H1 (cell line): ENCODE measurements around the gene PLS3. TPM values are rescaled to one million over a fixed set of nuclear protein-coding genes. Genes with fewer than 3 reads are reported as not detected.

ENCODE experiments used
- CTCF ChIA-PET: fragments of 300-600 bp; sonication (Branson Sonifier 250); formaldehyde crosslinking; loops from one replicate; lab custom pipeline; 2021; ENCODE audit not compliant: partially characterized antibody; lab: Charles Lee
- POLR2A ChIA-PET: fragments of 300-600 bp; sonication (Branson Sonifier 250); formaldehyde crosslinking; loops from one replicate; lab custom pipeline; 2021; ENCODE audit warnings: inconsistent platforms; ENCODE audit not compliant: partially characterized antibody; lab: Charles Lee
- DNase-seq, 2 experiments: peaks; one replicate each; pipeline versions ENCODE4 v3.0.0 to v3.0.0-alpha.2; 2010 to 2022; ENCODE audit warnings: low spot score in 2 of 2, low read depth in 1 of 2, mixed read lengths in 1 of 2
- FAIRE-seq: peaks from 2 replicates; lab custom pipeline; 2011; peaks lifted over from hg19 to GRCh38; lab: Jason Lieb, UNC
- H2AFZ ChIP-seq: 2 replicates; pipeline ENCODE4 v1.8.1; 2012; ENCODE audit warnings: low read length, inconsistent platforms
- H2AK5ac ChIP-seq: 2 replicates; pipeline ENCODE4 v1.6.1; 2013; ENCODE audit warnings: low read depth, low read length
- H2BK120ac ChIP-seq: replicated peaks from 2 replicates; pipeline ENCODE3; 2013; ENCODE audit warnings: low read depth, low read length, inconsistent platforms
- H2BK12ac ChIP-seq: 2 replicates; pipeline ENCODE4 v1.6.1; 2013; ENCODE audit warnings: low read depth, low read length
- H2BK15ac ChIP-seq: 2 replicates; pipeline ENCODE4 v1.6.1; 2013; ENCODE audit warnings: low read length
- H2BK20ac ChIP-seq: 2 replicates; pipeline ENCODE4 v1.6.1; 2013; ENCODE audit warnings: low read length
- H2BK5ac ChIP-seq: 2 replicates; pipeline ENCODE4 v1.6.1; 2013; ENCODE audit warnings: low read depth, low read length
- H3K14ac ChIP-seq: 2 replicates; pipeline ENCODE4 v1.6.1; 2013; ENCODE audit warnings: inconsistent platforms; ENCODE audit not compliant: insufficient read length
- H3K18ac ChIP-seq: 2 replicates; pipeline ENCODE4 v1.6.1; 2013; ENCODE audit warnings: low read length; ENCODE audit errors: extremely low read depth
- H3K23ac ChIP-seq: 2 replicates; pipeline ENCODE4 v1.6.1; 2013; ENCODE audit warnings: inconsistent platforms; ENCODE audit not compliant: insufficient read length
- H3K23me2 ChIP-seq: 2 replicates; pipeline ENCODE4 v1.6.1; 2013; ENCODE audit warnings: low read depth, low read length
- H3K27ac ChIP-seq: 2 replicates; pipeline ENCODE4 v1.6.1; 2011; ENCODE audit warnings: low read depth, low read length, inconsistent platforms
- H3K27me3 ChIP-seq, 4 experiments: replicated peaks in 1 of 4; 1 replicate in 1 of 4; 2 replicates in 3 of 4; pipeline versions ENCODE4 v1.6.1 to v1.8.1; 2011 to 2013; ENCODE audit warnings: low read length in 3 of 4, mild to moderate bottlenecking in 3 of 4, inconsistent platforms in 2 of 4, mixed read lengths in 2 of 4, moderate library complexity in 1 of 4; ENCODE audit not compliant: control insufficient read depth in 3 of 4, insufficient read depth in 3 of 4; ENCODE audit errors: extremely low read depth in 1 of 4
- H3K36me3 ChIP-seq, 4 experiments: 2 replicates each; pipeline versions ENCODE4 v1.6.1 to v1.8.1; 2011 to 2013; ENCODE audit warnings: mild to moderate bottlenecking in 4 of 4, low read length in 3 of 4, moderate library complexity in 2 of 4, control low read depth in 1 of 4, inconsistent platforms in 1 of 4; ENCODE audit not compliant: insufficient read depth in 4 of 4, control insufficient read depth in 2 of 4
- H3K4ac ChIP-seq: replicated peaks from 2 replicates; pipeline ENCODE3; 2013; ENCODE audit warnings: low read length, low read depth, mixed read lengths, inconsistent platforms; ENCODE audit not compliant: insufficient read length
- H3K4me1 ChIP-seq, 4 experiments: replicated peaks in 1 of 4; 1 replicate in 1 of 4; 2 replicates in 3 of 4; pipeline versions ENCODE4 v1.6.1 to v1.8.1; 2011 to 2013; ENCODE audit warnings: low read length in 3 of 4, inconsistent platforms in 2 of 4, mixed read lengths in 1 of 4; ENCODE audit not compliant: insufficient read depth in 4 of 4, control insufficient read depth in 3 of 4
- H3K4me2 ChIP-seq, 2 experiments: 2 replicates each; pipeline versions ENCODE4 v1.6.1 to v1.8.1; 2011 to 2013; ENCODE audit warnings: low read depth in 2 of 2, low read length in 2 of 2, control low read depth in 1 of 2, inconsistent platforms in 1 of 2, mild to moderate bottlenecking in 1 of 2; ENCODE audit not compliant: insufficient read depth in 1 of 2
- H3K4me3 ChIP-seq, 4 experiments: fragments of 200-600, 300-600 bp in 1 of 4; sonication (generic), shearing (Covaris generic), sonication (Bioruptor Twin) in 1 of 4; 2 replicates each; pipeline versions ENCODE4 v1.5.1 to v1.8.1; 2011 to 2016; ENCODE audit warnings: low read length in 4 of 4, low read depth in 3 of 4, control low read depth in 2 of 4, inconsistent platforms in 2 of 4, mild to moderate bottlenecking in 2 of 4, mixed read lengths in 1 of 4, moderate library complexity in 1 of 4; ENCODE audit not compliant: insufficient read depth in 2 of 4; ENCODE audit errors: extremely low read depth in 1 of 4
- H3K56ac ChIP-seq: replicated peaks from 2 replicates; pipeline ENCODE3; 2013; ENCODE audit warnings: low read depth, mild to moderate bottlenecking, mixed read lengths, low read length, inconsistent platforms; ENCODE audit not compliant: insufficient read length
- H3K79me1 ChIP-seq: 2 replicates; pipeline ENCODE4 v1.6.1; 2013; ENCODE audit warnings: low read depth, low read length, control low read depth
- H3K79me2 ChIP-seq, 2 experiments: 2 replicates each; pipeline versions ENCODE4 v1.6.1 to v1.8.1; 2012 to 2013; ENCODE audit warnings: low read length in 2 of 2, mild to moderate bottlenecking in 2 of 2, inconsistent platforms in 1 of 2; ENCODE audit not compliant: insufficient read depth in 2 of 2, control insufficient read depth in 1 of 2
- H3K9ac ChIP-seq, 4 experiments: replicated peaks in 1 of 4; 1 replicate in 1 of 4; 2 replicates in 3 of 4; pipeline versions ENCODE4 v1.6.1 to v1.8.1; 2011 to 2013; ENCODE audit warnings: low read depth in 3 of 4, low read length in 3 of 4, control low read depth in 2 of 4, mild to moderate bottlenecking in 2 of 4, moderate library complexity in 2 of 4, inconsistent platforms in 1 of 4; ENCODE audit errors: extremely low read depth in 1 of 4
- H3K9me3 ChIP-seq, 2 experiments: 2 replicates each; pipeline versions ENCODE4 v1.6.1 to v1.8.1; 2012 to 2013; ENCODE audit warnings: mild to moderate bottlenecking in 2 of 2, moderate library complexity in 2 of 2, control low read depth in 1 of 2, inconsistent platforms in 1 of 2, low read depth in 1 of 2, low read length in 1 of 2, mixed read lengths in 1 of 2; ENCODE audit not compliant: insufficient read depth in 2 of 2
- H4K20me1 ChIP-seq, 2 experiments: replicated peaks in 1 of 2; 2 replicates each; pipeline versions ENCODE3 to v1.8.1; 2011 to 2013; ENCODE audit warnings: inconsistent platforms in 2 of 2, low read length in 2 of 2, mild to moderate bottlenecking in 1 of 2; ENCODE audit not compliant: insufficient read depth in 2 of 2, control insufficient read depth in 1 of 2
- H4K5ac ChIP-seq: 2 replicates; pipeline ENCODE4 v1.6.1; 2013; ENCODE audit warnings: low read length, low read depth, mixed read lengths, inconsistent platforms; ENCODE audit not compliant: insufficient read length
- H4K8ac ChIP-seq: 2 replicates; pipeline ENCODE4 v1.8.0; 2013; ENCODE audit warnings: mild to moderate bottlenecking, moderate library complexity, low read length, inconsistent platforms; ENCODE audit not compliant: insufficient read depth; ENCODE audit errors: extremely low read depth
- H4K91ac ChIP-seq: replicated peaks from 2 replicates; pipeline ENCODE3; 2013; ENCODE audit warnings: low read length, mixed read lengths, inconsistent platforms; ENCODE audit not compliant: insufficient read length
- BACH1 ChIP-seq: IDR thresholded peaks from 2 replicates; pipeline ENCODE4 v1.6.1; 2012; ENCODE audit warnings: low read length, improper control_type of control experiment
- BRCA1 ChIP-seq: IDR thresholded peaks from 2 replicates; pipeline ENCODE4 v1.6.1; 2012; ENCODE audit warnings: low read depth, low read length, improper control_type of control experiment
- CTCF ChIP-seq, 3 experiments: IDR thresholded peaks; 1 replicate in 2 of 3; 2 replicates in 1 of 3; pipeline versions ENCODE4 v1.5.1 to v1.6.1; 2011; ENCODE audit warnings: low read length in 3 of 3, mild to moderate bottlenecking in 3 of 3, inconsistent platforms in 2 of 3, low read depth in 1 of 3, moderate library complexity in 1 of 3; ENCODE audit not compliant: insufficient read depth in 1 of 3; ENCODE audit errors: control extremely low read depth in 1 of 3
- EGR1 ChIP-seq: IDR thresholded peaks from 2 replicates; pipeline ENCODE4 v1.6.1; 2011; ENCODE audit warnings: low read depth, low read length, borderline replicate concordance
- JUND ChIP-seq: IDR thresholded peaks from 2 replicates; pipeline ENCODE4 v1.6.1; 2011; ENCODE audit warnings: mild to moderate bottlenecking, improper control_type of control experiment, low read length
- POLR2AphosphoS5 ChIP-seq: IDR thresholded peaks from 2 replicates; pipeline ENCODE4 v1.6.1; 2011; ENCODE audit warnings: low read depth, low read length
- RAD21 ChIP-seq, 2 experiments: IDR thresholded peaks in 1 of 2; conservative IDR thresholded peaks in 1 of 2; 2 replicates each; pipeline ENCODE4 v1.6.1; 2011; ENCODE audit warnings: low read depth in 2 of 2, low read length in 2 of 2, improper control_type of control experiment in 1 of 2, inconsistent platforms in 1 of 2, mild to moderate bottlenecking in 1 of 2, moderate library complexity in 1 of 2
- RXRA ChIP-seq: IDR thresholded peaks from 2 replicates; pipeline ENCODE4 v1.6.1; 2011; ENCODE audit warnings: low read depth, mild to moderate bottlenecking, low read length, moderate library complexity; ENCODE audit not compliant: insufficient read depth
- TBP ChIP-seq: IDR thresholded peaks from 2 replicates; pipeline ENCODE4 v1.6.1; 2011; ENCODE audit warnings: low read depth, low read length, improper control_type of control experiment
- WGBS, 2 experiments: shearing (Covaris generic) in 1 of 2; methylation state at CpG; one replicate each; pipeline versions ENCODE4 v1.1.6 to v1.1.7; 2013 to 2015; ENCODE audit warnings: low lambda C conversion rate in 2 of 2, mixed read lengths in 2 of 2, inconsistent platforms in 1 of 2, low coverage in 1 of 2, missing lambda C conversion rate in 1 of 2; ENCODE audit not compliant: insufficient replicate concordance in 2 of 2, insufficient coverage in 1 of 2, insufficient read length in 1 of 2; ENCODE audit errors: extremely low coverage in 1 of 2, missing lambda C conversion rate in 1 of 2; 5-methylcytosine and 5-hydroxymethylcytosine counted together
- polyA plus RNA-seq, 7 experiments: library from polyadenylated mRNA; depleted of rRNA in 3 of 7; stranded (reverse) in 5 of 7; unstranded in 2 of 7; fragments of >200 nt in 5 of 7; fragments of 200-250 nt in 2 of 7; gene quantifications; 1 replicate in 5 of 7; 2 replicates in 1 of 7; 4 replicates in 1 of 7; pipeline versions ENCODE4 v1.2.1 to v1.2.3, GENCODE V29; 2011 to 2013; ENCODE audit warnings: missing spikeins in 2 of 7, mixed read lengths in 2 of 7
- total RNA-seq: library from RNA; stranded (reverse); fragmentation: NEBNext Ultra II Directional; extraction: Animal tissue kit (Norgen Biotek cat#: 25700); gene quantifications from 2 replicates; pipeline ENCODE4 v1.2.1, GENCODE V29; 2021

PLS3 gene
- total and polyA plus RNA-seq, 2 of the 8 experiments (the other 6 are each of a cell fraction or from before 2014, with no cell fraction given) = 107 to 185 TPM

GRCh38 chrX:115690511-115691216 is 129.7 kb downstream of the PLS3 start:
- Histone ChIP-seq H3K4me3 (no peak overlapping the region), H2AK5ac (no peak overlapping the region), H2BK20ac (peak overlapping the region; percentile 48; the same call in 1 of the 2 replicates), H2BK120ac (peak overlapping the region; percentile 98), H3K23ac (no peak overlapping the region), H3K56ac (peak overlapping the region; percentile 53), H3K23me2 (no peaks in the 10 kb centered on the region), H3K4ac (no peak overlapping the region), H3K4me1 (peaks cover 0 to 27% (median 13%) of the 10 kb centered on the region in 4 experiments; a peak in 5 of 7 replicates), H3K36me3 (no peaks in the 10 kb centered on the region), H3K79me2 (no peaks in the 10 kb centered on the region), H4K91ac (peak overlapping the region; percentile 98), H3K18ac (no peak overlapping the region; the same call in 1 of the 2 replicates), H3K9me3 (no peaks in the 10 kb centered on the region), H4K20me1 (no peaks in the 10 kb centered on the region), H3K27me3 (no peaks in the 10 kb centered on the region), H2BK5ac (peak overlapping the region; percentile 69; the same call in 1 of the 2 replicates), H4K8ac (no peak overlapping the region; the same call in 1 of the 2 replicates), H3K4me2 (no peak overlapping the region), H3K79me1 (no peaks in the 10 kb centered on the region), H2BK15ac (no peak overlapping the region), H3K14ac (no peak overlapping the region), H2BK12ac (peak overlapping the region; percentile 63), H3K27ac (peak overlapping the region; percentile 79; the same call in 1 of the 2 replicates), H3K9ac (peak overlapping the region in 1 of 4 experiments; percentile 40; a peak in 2 of 7 replicates), H2AFZ (no peak overlapping the region), H4K5ac (peak overlapping the region; percentile 97)
- DNase-seq = peak; percentile 54 to 63
- FAIRE-seq = peak; percentile 93
- 13% methylated on average over 4 of the region's 4 CpGs; no CpG with 5 or more reads in 1 of the 2 experiments for WGBS, 2 experiments
- ChIA-PET POLR2A (interaction anchor here (0.6 to 1.0 kb wide), 3 partner anchors 10 to 27 kb away, joined by 3 to 4 read pairs (median 3); no protein-coding TSS in a partner anchor), CTCF (interaction anchor here (0.7 to 4.3 kb wide), 13 partner anchors 11 to 357 kb away, joined by 3 to 30 read pairs (median 5); no protein-coding TSS in a partner anchor)
- peak; percentile 76 to 77 for TF ChIP-seq RAD21 (IDR thresholded peaks at IDR 0.05 in 1 of 2, conservative IDR thresholded peaks at IDR 0.05 in 1 of 2; ENCODE audit: low read depth in 2 of 2, low read length in 2 of 2)
- peak; percentile 78; the same call in 1 of the 2 replicates for TF ChIP-seq BACH1
- no peak for TF ChIP-seq BRCA1
- peak in 2 of 3 experiments; percentile 50 to 68; a peak in 3 of 4 replicates for TF ChIP-seq CTCF (IDR thresholded peaks at IDR 0.05; ENCODE audit: control extremely low read depth in 1 of 3, insufficient read depth in 1 of 3, low read depth in 1 of 3, low read length in 3 of 3)
- TF ChIP-seq JUND = 0 out of 2 replicates have a peak, but pooled peaks have one; percentile 18
- TF ChIP-seq TBP = no peak
- no peak for TF ChIP-seq RXRA
- no peak for TF ChIP-seq EGR1
- no peak for TF ChIP-seq POLR2AphosphoS5
